GM19372 (cell line): ENCODE data around the gene NDST1.
"Not testable (repeated sequence)": the region's sequence is repeated elsewhere in the genome, so short reads cannot be mapped to it uniquely, and the experiment has no call there.

ENCODE experiments used
- ATAC-seq: cut with Tn5 transposase; IDR thresholded peaks from one replicate; pipeline ENCODE4 v1.9.1; 2021; ENCODE audit warnings: mild to moderate bottlenecking, low read depth, moderate library complexity; ENCODE audit not compliant: unreplicated experiment

The NDST1 gene

GRCh38 chr5:150505816-150506215 is 2.1 kb upstream of the NDST1 start:
- no peak for ATAC-seq

- no peak for ATAC-seq
These were observed 1.1 kb upstream of the NDST1 start for GRCh38 chr5:150506571-150507473.

GRCh38 chr5:150508277-150508640 is 328 bp downstream of the NDST1 start:
- ATAC-seq = no peak

- ATAC-seq = no peak
These were observed 897 bp downstream of the NDST1 start for GRCh38 chr5:150508828-150509227.

GRCh38 chr5:150509992-150510391 is 2.1 kb downstream of the NDST1 start:
- no peak for ATAC-seq

GRCh38 chr5:150510460-150511263 is 2.7 kb downstream of the NDST1 start:
- no peak for ATAC-seq

- no peak for ATAC-seq
These were observed 3.8 kb downstream of the NDST1 start for GRCh38 chr5:150511578-150512367.

GRCh38 chr5:150512368-150512747 is 4.4 kb downstream of the NDST1 start:
- no peak for ATAC-seq

- no peak for ATAC-seq
These were observed 5.7 kb downstream of the NDST1 start for GRCh38 chr5:150513375-150514309.

GRCh38 chr5:150514708-150515211 is 6.8 kb downstream of the NDST1 start:
- ATAC-seq = no peak

GRCh38 chr5:150515446-150515845 is 7.5 kb downstream of the NDST1 start:
- ATAC-seq = no peak

GRCh38 chr5:150516011-150516410 is 8.1 kb downstream of the NDST1 start:
- ATAC-seq = no peak

GRCh38 chr5:150517272-150518152 is 9.6 kb downstream of the NDST1 start:
- no peak for ATAC-seq

GRCh38 chr5:150518712-150519559 is 11.0 kb downstream of the NDST1 start:
- ATAC-seq = not testable (repeated sequence)

- ATAC-seq = no peak
These were observed 11.6 kb downstream of the NDST1 start for GRCh38 chr5:150519560-150519945.

- no peak for ATAC-seq
These were observed 12.0 kb downstream of the NDST1 start for GRCh38 chr5:150519978-150520377.

GRCh38 chr5:150520747-150521521 is 13.0 kb downstream of the NDST1 start:
- no peak for ATAC-seq
